Endodermal cell (in vitro differentiated cells): ENCODE results near the gene CXCR4. TPM values are rescaled to one million over a fixed set of nuclear protein-coding genes. Genes with fewer than 3 reads are reported as not detected.

ENCODE experiments used
- DNase-seq: peaks from one replicate; pipeline ENCODE4 v3.0.0-alpha.2; 2017
- H3K27ac ChIP-seq: 2 replicates; pipeline ENCODE4 v1.5.1; 2013; ENCODE audit warnings: mild to moderate bottlenecking, low read depth, low read length, moderate library complexity
- H3K27me3 ChIP-seq: 2 replicates; pipeline ENCODE4 v1.6.1; 2013; ENCODE audit warnings: mild to moderate bottlenecking, low read length, moderate library complexity; ENCODE audit not compliant: insufficient read depth, control insufficient read depth, poor library complexity, severe bottlenecking
- H3K36me3 ChIP-seq: 2 replicates; pipeline ENCODE4 v1.7.0; 2013; ENCODE audit warnings: mild to moderate bottlenecking, low read length, moderate library complexity; ENCODE audit not compliant: control insufficient read depth, insufficient read depth
- H3K4me1 ChIP-seq: one replicate; pipeline ENCODE4 v1.7.0; 2013; ENCODE audit warnings: low read length; ENCODE audit not compliant: control insufficient read depth, insufficient read depth
- H3K4me3 ChIP-seq: 2 replicates; pipeline ENCODE4 v1.5.1; 2013; ENCODE audit warnings: mild to moderate bottlenecking, low read length, moderate library complexity
- H3K9ac ChIP-seq: 2 replicates; pipeline ENCODE4 v1.6.1; 2013; ENCODE audit warnings: mild to moderate bottlenecking, low read length, moderate library complexity; ENCODE audit not compliant: poor library complexity, severe bottlenecking; ENCODE audit errors: extremely low read depth
- H3K9me3 ChIP-seq: 2 replicates; pipeline ENCODE4 v1.6.1; 2013; ENCODE audit warnings: mild to moderate bottlenecking, low read length, moderate library complexity; ENCODE audit not compliant: control insufficient read depth
- H3K27ac Mint-ChIP-seq: 2 replicates; pipeline ENCODE4 v1.8.0; 2020; ENCODE audit warnings: mixed read lengths
- H3K27me3 Mint-ChIP-seq: 2 replicates; pipeline ENCODE4 v1.8.0; 2021; ENCODE audit warnings: mild to moderate bottlenecking, mixed read lengths; ENCODE audit not compliant: insufficient read depth
- H3K36me3 Mint-ChIP-seq: 2 replicates; pipeline ENCODE4 v1.8.0; 2020; ENCODE audit warnings: low read depth, mixed read lengths
- H3K4me1 Mint-ChIP-seq: 2 replicates; pipeline ENCODE4 v1.8.0; 2020; ENCODE audit warnings: mixed read lengths
- H3K4me3 Mint-ChIP-seq: 2 replicates; pipeline ENCODE4 v1.8.0; 2020; ENCODE audit warnings: mild to moderate bottlenecking, moderate library complexity, mixed read lengths
- H3K9me3 Mint-ChIP-seq: 2 replicates; pipeline ENCODE4 v1.8.0; 2020; ENCODE audit warnings: mild to moderate bottlenecking, mixed read lengths
- CTCF ChIP-seq: fragments of 200-600 bp; sonication (generic); conservative IDR thresholded peaks from 2 replicates; pipeline ENCODE4 v1.5.0; 2021; ENCODE audit warnings: antibody characterized with exemption, mild to moderate bottlenecking
- WGBS, 2 experiments: methylation state at CpG; one replicate each; pipeline versions ENCODE4 v1.1.5 to v1.1.7; 2013; ENCODE audit warnings: missing lambda C conversion rate in 2 of 2, mixed read lengths in 1 of 2; ENCODE audit not compliant: insufficient coverage in 1 of 2, insufficient read length in 1 of 2; 5-methylcytosine and 5-hydroxymethylcytosine counted together
- total RNA-seq, 2 donors: library from RNA; stranded (reverse); fragmentation: NEBNext Ultra II Directional in 1 of 2; extraction: Animal tissue kit (Norgen Biotek cat#: 25700) in 1 of 2; gene quantifications; 2 replicates in 1 of 2; 3 replicates in 1 of 2; pipeline ENCODE4 v1.2.1, GENCODE V29; 2021

The CXCR4 gene
- total RNA-seq, 2 donors from 2014 or later = 287 to 454 TPM

DNA sequence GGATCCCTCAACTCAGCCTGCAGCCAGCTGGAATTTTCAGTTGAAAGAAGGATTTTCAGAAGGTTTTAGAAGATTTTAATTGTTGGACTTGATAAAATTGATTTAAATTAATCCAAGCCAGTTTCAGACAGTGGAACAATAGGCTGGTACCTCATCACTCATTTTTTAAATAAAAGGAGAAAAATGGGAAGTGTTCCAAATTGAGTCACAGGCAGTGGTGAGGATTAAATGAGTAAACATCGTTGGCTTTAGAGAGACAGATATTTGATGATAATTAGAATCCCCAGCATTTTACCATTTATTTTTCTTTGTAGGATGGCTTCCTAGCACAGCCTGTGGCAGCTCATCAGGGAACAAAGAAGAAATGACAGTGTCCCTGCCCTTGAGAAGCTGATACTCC, 7.4 kb downstream of the CXCR4 start:
- Mint-ChIP-seq H3K9me3 (no peaks in the 10 kb centered on the region), H3K4me3 (no peak overlapping the region), H3K27ac (no peak overlapping the region), H3K4me1 (peaks cover 32% of the 10 kb centered on the region), H3K27me3 (peaks cover 9% of the 10 kb centered on the region), H3K36me3 (peaks cover 23% of the 10 kb centered on the region)
- H3K9me3 ChIP-seq = no peaks in the 10 kb centered on the region
- H3K9ac ChIP-seq = no peak overlapping the region
- H3K36me3 ChIP-seq = peaks cover 27% of the 10 kb centered on the region
- no peaks in the 10 kb centered on the region for H3K4me1 ChIP-seq
- no peak overlapping the region for H3K4me3 ChIP-seq
- 83% methylated on average over 1 of the region's 1 CpG; no CpG with 5 or more reads in 1 of the 2 experiments for WGBS, 2 experiments
- H3K27ac ChIP-seq = no peak overlapping the region
- no peak for TF ChIP-seq CTCF
- no peak for DNase-seq
- no peaks in the 10 kb centered on the region for H3K27me3 ChIP-seq

- peaks cover 4% of the 10 kb centered on the region for H3K36me3 Mint-ChIP-seq
- 92 to 100% methylated on average over 1 to 3 of the region's 3 CpGs for WGBS, 2 experiments
These were observed 9.5 kb downstream of the CXCR4 start for GRCh38 chr2:136108463-136108862.

GRCh38 chr2:136107051-136108033, 10.6 kb downstream of the CXCR4 start:
- Histone ChIP-seq H3K9me3 (no peaks in the 10 kb centered on the region), H3K36me3 (no peaks in the 10 kb centered on the region), H3K27ac (no peak overlapping the region), H3K9ac (no peak overlapping the region), H3K4me1 (no peaks in the 10 kb centered on the region), H3K4me3 (no peak overlapping the region), H3K27me3 (no peaks in the 10 kb centered on the region)
- DNase-seq = no peak
- Mint-ChIP-seq H3K27me3 (no peaks in the 10 kb centered on the region), H3K36me3 (no peaks in the 10 kb centered on the region), H3K4me1 (peaks cover 2% of the 10 kb centered on the region), H3K9me3 (no peaks in the 10 kb centered on the region), H3K4me3 (no peak overlapping the region), H3K27ac (no peak overlapping the region)
- TF ChIP-seq CTCF = no peak
- 84 to 92% methylated on average over 3 to 6 of the region's 6 CpGs for WGBS, 2 experiments

More at GRCh38 chr2:136108463-136108862, 9.5 kb downstream of the CXCR4 start:
- Histone ChIP-seq H3K27me3 (no peaks in the 10 kb centered on the region), H3K36me3 (peaks cover 6% of the 10 kb centered on the region), H3K9ac (no peak overlapping the region), H3K9me3 (no peaks in the 10 kb centered on the region), H3K27ac (no peak overlapping the region), H3K4me3 (no peak overlapping the region), H3K4me1 (no peaks in the 10 kb centered on the region)
- Mint-ChIP-seq H3K27ac (no peak overlapping the region), H3K27me3 (no peaks in the 10 kb centered on the region), H3K9me3 (no peaks in the 10 kb centered on the region), H3K4me1 (peaks cover 13% of the 10 kb centered on the region), H3K4me3 (no peak overlapping the region)
- TF ChIP-seq CTCF = no peak
- no peak for DNase-seq
